GM19452 (cell line): ENCODE data around the gene DBET.
"Not testable (repeated sequence)": the region's sequence is repeated elsewhere in the genome, so short reads cannot be mapped to it uniquely, and the experiment has no call there.

Experiments
- ATAC-seq: cut with Tn5 transposase; IDR thresholded peaks from one replicate; pipeline ENCODE4 v1.9.1; 2021; ENCODE audit not compliant: unreplicated experiment

DBET gene

DNA sequence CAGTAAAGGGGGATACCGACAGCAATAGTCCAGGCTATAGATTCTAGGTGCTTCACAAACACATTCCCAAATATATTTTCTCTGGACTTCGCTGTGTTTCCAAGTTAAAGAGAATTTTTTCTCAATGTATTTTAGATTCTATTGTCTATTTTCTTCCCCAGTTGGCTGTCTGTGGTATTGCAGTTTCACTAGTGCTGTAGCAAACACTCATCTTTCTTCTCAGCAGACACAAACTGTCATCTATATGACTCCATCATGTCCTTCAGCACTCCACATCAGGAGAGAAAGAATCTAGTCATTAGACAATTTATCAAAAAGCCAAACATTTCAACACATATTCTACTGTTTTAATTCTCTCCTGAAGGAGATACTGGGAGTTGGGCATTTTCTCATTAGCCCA lies at the start of gene DBET:
Gene DBET (plus strand): TSS at position 161 of the 400 bp plus-strand sequence.
- not testable (repeated sequence) for ATAC-seq

DNA sequence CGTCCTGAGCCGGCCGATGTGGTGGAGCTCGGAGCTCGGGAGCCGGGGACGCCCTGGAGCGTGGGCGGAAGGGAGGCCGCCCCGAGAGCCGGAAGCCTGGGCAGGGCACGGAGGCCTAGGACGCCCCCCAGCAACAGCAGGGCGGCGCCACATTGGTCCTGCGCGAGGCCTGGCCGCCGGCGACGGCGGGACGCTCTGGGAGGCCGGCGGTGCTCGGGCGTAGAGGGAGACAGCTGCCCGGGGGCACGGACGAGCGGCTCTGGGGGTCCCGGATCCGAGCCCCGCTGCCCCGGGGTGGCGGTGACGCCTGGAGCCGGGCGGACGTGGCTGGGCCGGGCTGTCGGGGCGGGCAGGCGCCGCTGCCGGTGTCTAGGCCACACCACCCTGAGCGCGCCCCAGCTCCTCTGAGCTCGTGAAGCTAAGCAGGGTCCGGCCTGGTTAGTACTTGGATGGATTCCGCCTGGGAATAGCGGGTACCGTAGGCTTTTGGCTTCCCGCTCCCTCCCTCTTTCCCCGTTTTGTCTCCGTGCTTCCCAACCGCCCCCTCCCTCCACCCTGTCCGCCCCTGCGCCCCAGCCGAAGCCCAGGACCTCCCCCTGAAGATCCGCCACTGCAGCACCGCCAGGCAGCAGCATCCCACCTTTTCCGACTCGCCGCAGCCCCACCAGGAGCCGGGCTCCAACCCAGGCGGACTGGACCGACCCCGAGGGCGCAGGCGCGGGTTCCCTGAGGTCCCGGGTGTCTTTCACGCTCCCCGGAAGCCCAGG lies 49.3 kb upstream of the DBET start:
- ATAC-seq: no peak

DNA sequence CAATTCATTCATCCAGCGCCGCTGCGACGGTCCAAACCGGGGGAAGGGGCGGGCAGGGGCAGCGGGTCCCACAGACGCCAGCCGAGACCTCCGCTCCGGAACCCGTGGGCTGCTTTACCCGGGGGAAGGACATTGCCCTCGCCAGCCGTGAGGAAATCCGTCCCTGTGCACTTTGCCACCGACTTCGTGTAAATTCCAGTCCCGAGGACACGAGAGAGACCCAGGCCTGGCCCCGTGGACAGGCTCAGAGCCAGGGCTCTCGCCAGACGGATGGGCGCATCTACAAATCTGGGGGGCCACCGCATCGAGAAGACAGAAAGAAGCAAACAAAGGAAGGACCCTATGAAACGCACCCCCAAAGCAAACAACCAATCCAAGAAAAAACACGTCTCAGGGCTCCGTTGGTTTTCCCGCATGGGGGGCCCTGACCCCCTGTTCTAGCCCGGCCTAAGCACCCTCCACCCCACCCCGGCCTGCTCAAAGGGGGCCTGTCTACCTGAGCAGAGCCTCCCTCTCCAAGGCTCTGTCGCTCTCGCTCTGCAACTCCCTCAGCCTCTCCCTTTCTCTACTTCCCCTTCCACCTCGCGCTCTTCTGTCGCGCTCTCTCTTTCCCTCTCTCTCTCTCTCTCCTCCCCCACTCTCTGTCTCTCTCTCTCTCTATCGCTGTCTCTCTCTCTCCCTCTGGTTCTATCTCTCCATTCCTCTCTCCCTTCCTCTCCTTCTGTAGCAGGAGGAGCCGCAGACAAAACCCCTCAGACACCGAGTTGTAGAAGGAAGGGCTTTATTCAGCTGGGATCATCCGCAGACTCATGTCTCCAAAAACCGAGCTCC lies 48.5 kb upstream of the DBET start:
- no peak for ATAC-seq

DNA sequence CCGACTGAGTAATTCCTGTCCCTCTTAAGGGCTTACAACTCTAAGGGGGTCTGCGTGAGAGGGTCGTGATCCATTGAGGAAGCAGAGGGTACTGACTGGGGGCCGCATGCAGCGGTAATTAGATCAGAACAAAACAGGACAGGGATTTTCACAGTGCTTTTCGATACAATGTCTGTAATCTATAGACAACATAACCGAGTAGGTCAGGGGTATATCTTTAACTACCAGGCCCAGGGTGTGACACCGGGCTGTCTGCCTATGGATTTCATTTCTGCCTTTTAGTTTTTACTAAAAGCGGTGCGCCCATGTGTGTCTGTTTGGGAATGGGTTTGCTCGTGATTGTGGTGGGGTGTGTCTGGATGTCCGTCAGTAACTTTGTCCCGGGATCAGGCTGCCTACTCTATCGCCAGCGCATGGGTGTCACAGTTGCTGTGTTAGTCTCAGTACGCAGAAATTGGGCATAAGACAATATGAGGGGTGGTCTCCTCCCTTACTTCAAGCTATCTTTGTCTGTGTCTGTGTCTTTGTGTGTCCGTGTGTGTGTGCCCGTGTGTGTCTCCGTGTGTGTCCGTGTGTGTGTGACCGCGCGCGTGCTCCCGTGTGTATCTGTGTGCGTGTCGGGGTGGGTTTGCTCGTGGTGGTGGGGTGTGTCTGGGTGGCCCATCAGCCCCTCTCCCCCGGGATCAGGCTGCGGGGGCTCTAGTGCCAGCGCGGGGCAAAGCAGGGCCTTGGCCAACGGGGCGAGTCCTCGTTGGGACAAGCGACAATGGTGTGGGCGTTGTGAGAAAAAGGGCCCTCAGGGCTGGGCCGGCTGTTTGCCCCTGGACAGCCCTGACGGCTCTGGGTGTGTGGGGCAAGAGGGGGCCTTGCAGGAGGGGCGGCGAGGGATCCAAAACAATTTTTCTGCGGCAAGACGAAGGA lies 47.7 kb upstream of the DBET start:
- no peak for ATAC-seq

DNA sequence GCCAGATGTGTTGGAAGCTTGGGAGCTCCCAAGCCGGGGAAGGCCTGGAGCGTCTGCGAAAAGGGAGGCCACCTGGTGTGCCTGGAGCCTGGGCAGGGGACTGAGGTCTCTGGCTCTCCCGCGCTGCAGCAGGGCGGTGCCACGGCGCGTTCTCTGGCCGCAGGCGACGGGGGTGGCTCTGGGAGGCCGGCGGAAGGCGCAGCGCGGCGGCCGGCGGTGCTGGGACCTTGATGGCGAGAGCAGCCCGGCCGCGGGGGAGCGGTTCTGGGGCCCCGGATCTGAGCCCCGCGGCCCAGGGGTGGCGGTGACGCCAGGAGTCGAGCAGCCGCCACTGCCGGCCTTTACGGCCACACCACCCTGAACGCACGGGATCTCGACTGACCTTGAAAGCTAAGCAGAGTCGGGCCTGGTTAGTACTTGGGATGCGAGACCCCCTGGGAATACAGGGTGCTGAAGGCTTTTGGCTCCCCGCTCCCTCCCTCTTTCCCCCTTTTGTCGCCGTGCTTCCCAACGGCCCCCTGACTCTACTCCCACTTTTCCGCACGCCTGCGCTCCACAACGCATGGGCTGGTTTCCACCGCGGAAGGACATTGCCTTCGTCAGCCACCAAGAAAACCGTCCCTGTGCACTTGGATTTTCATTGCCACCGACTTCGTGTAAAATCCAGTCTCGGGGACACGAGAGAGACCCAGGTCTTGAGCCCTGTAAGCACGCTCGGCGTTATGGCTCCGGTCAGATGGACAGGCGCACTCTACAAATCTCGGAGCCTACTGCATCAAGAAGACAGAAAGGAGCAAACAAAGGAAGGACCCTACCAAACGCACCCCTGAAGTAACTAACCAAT lies 46.7 kb upstream of the DBET start:
- no peak for ATAC-seq

DNA sequence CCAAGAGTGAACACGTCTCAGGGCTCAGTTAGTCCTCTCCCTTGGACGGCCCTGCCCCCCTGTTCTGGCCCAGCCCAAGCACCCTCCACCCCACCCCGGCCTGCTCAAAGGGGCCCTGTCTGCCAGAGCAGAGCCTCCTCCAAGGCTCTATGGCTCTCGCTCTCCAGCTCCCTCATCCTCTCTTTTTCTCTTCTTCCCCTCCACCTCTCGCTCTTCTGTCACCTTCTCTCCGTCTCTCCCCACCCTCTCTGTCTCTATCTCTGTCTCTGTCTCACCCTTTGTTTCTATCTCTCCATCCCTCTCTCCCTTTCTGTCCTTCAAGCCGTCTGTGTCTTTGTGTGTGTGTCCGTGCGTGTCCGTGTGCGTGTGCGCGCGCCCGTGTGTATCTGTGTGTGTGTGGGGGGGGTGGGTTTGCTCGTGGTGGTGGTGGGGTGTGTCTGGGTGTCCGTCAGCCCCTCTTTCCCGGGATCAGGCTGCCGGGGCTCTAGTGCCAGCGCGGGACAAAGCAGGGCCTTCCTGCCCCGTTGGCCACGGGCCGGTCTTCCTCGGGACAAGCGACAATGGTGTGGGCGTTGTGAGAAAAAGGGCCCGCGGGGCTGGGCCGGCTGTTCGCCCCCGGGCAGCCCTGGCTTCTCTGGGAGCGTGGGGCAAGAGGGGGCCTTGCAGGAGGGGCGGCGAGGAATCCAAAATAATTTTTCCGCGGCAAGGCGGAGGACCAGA lies 45.9 kb upstream of the DBET start:
- ATAC-seq: no peak

DNA sequence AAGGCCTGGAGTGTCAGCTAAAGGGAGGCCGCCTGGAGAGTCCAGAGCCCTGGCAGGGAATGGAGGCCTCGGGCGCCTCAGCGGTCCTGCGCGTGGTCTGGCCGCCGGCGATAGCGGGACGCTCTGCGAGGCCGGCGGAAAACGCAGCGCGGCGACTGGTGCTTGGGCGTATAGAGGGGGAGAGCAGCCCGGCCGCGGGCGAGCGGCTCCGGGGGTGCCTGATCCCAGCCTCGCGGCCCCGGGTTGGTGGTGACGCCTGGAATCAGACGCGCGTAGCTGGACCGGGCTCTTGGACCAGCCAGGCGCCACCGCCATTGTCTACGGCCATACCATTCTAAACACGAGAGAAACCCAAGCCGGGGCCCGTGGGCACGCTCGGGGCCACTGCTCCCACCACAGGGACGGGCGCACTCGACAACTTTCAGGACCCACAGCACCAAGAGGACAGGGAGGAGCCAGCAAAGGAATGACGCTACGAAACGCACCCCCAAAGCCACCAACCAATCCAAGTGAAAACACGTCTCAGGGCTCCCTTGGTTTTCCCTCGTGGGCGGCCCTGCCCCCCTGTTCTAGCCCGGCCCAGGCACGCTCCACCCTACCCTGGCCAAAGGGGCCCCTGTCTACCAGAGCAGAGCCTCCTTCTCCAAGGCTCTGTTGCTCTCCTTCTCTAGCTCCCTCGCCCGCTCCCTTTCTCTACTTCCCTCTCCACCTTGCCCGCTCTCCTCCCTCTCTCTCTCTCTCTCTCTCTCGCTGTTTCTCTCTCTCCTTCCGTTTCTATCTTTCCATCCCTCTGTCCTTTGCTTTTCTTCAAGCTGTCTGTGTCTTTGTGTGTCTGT lies 45.1 kb upstream of the DBET start:
- no peak for ATAC-seq

DNA sequence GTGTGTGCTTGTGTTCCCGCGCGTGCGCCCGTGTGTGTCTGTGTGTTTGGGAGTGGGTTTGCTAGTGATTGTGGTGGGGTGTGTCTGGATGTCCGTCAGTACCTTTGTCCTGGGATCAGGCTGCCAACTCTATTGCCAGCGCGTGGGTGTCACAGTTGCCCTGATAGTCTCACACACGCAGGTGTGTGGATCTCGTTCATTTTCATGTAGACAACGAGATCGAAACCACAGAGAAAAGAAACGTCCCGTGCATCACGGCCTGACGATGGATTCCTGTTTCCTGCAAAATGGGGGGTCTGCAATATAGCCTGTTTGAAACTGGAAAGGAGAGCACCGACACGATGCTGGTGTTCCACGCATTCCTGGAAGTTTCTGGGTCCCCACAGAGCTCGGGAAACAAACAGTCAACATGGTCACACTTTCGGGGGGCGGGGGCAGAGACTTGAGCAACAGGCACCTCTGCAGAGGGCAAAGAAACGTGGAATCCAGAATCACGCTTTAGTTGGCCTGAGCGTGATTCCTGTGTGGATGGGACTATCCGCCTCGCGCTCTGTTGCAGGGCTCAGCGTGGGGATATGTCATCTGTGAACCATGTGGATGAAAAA lies 44.3 kb upstream of the DBET start:
- not testable (repeated sequence) for ATAC-seq

DNA sequence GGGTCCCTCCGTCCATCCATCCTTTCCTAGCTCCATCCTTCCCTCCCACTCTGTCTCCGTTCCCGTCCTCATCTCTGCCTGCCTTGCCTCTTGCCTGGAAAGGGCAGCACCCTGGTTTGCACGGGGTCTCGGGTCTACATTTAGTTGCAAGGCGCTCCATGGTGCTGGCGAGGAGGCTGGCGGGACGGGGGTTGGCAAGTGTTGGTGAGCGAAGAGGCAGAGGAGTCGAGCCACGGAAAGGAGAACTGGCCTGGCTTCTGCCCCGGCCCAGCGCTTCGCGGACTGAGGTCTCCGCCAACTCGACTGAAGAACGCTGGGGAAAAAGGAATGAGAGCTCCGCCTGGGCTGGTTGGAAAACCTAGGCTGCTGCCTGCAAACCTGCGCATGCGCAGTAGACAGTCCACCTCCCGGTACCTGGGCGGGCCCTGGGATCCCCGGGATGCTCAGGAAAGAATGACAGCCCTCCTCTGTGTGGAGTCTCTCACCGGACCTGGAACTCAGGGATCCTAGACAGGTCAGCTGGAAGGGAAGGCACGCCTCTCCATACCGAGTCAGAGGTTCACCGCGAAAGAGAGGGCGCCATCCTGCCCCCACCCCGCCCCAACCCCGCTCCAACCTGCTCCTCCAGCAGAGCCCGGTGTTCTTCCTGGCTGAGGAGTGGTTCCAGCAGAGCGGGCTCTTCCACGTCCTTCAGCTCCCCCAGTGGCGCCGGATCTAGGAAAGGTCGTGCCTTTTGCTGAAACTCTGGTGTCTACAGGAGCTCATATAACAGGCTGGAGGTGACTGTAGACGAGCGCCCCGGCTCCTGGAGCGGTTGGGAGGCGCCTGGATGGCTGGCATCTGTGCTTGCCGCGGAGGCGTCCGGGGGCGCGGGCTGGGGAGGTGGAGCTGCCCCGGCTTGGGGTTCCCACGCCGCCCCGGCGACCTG lies 43.2 kb upstream of the DBET start:
- ATAC-seq: no peak

DNA sequence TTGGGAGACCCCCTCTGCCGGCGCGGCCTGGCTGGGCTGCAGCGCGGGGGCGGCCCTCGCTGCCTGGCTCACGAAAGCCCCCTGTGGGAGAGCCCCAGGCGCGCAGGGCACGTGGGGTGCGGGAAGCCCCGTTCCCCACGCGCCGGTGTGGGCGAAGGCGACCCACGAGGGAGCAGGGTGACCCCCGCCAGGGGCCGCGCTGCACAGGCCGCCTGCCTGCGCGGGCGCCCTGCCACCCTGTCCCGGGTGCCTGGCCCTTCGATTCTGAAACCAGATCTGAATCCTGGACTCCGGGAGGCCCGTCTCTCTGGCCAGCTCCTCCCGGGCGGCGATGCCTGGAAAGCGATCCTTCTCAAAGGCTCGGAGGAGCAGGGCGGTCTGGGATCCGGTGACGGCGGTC lies 42.3 kb upstream of the DBET start:
- ATAC-seq: not testable (repeated sequence)

DNA sequence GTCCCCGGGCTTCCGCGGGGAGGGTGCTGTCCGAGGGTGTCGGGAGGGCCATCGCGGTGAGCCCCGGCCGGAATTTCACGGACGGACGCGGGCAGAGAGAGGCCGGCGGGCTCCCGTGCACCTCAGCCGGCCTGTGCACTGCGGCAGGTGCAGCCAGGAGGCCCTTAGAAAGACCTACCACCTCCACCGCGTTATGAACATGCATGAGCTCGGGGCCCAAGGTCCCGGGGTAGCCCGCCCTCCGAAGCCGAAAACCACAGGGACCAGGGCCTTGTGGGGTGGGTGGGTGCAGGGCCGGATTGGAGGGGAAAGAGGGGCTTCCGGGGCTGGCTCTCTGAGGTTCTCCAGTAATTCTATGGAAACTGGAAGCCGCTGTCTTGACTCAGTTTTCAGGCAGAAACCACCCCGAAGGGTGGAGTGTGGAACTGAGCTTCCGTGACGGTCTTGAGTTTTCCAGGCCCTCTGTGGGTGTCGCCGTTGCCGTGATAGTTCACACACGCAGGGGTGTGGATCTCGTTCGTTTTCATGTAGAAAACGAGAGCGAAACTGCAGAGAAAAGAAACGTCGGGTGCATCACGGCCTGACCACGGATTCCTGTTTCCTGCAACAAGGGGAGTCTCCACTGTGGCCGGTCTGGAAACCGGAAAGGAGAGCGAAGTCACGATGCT lies 41.6 kb upstream of the DBET start:
- ATAC-seq: not testable (repeated sequence)

DNA sequence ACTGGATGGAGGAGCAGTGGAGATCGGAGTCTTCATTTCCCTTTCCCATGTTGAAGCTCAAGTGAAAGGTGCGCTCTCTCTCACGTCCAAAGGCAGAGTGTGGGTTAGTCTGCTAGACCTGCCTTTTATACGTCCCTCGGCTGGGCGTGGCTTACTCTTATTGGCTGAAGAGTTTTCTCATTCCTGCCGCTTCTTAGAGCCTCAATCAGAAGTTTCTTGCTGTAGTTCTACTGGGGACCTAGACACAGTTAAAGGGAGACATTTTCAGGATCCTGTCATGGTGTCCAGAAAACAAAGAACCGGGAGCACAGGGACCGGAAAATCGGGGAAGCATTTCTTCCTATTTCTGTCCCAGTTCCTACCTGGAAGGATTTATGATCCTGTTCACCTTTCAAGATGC lies 37.1 kb upstream of the DBET start, which contains the start of gene FRG2:
Gene FRG2 (minus strand): TSS at position 101 of the 400 bp plus-strand sequence. CDS start 52 bp downstream, at position 49.
- not testable (repeated sequence) for ATAC-seq

DNA sequence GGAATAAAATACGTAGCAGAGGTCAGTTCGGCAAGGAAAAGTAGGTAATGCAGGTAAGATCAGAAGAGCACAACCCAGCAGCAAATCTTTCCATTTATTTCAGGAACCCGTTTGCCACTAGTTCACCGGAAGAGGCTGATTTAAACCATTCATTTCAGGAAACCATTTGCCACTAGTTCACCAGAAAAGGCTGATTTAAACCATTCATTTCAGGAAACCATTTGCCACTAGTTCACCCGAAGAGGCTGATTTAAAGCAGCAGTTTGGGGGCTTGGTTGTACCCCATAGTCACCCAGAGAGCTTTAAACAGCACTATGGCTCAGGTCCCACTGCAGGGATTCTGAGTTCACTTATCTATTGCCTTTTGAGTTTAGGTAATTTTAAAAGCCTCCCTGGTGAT lies 33.0 kb upstream of the DBET start:
- ATAC-seq: not testable (repeated sequence)

DNA sequence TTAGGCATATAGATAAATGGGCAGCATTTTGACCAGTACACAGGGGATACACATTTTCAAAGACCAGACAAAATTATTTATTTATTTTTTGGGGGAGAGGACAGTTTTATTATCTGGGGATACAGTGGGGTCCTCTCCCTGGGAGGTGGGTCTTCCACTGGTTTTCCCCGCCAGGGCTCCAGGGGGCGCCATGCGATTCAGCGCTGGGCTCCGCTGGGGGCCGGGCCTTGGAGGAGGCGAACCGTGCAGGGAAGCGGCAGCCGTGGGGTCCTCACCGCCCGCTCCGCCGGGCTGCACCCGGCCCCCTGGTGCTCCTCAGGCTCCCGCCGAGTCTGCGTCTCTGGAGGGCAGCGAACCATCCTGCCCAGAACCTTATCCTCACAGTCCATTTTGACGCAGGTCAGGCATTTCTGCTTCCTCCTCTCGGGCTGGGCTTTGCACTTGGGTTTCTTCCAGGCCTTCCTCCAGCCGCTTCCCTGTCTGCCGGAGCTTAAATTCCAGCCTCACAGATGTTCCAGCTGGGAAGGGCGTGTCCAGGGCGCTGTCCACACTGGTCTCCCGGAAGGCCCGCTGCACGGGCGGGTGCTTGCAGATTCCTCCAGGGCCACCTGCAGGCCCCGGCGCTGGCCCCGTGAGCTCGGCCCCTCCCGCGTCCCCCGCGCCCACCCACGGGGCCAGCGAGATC lies 26.5 kb upstream of the DBET start:
- not testable (repeated sequence) for ATAC-seq

DNA sequence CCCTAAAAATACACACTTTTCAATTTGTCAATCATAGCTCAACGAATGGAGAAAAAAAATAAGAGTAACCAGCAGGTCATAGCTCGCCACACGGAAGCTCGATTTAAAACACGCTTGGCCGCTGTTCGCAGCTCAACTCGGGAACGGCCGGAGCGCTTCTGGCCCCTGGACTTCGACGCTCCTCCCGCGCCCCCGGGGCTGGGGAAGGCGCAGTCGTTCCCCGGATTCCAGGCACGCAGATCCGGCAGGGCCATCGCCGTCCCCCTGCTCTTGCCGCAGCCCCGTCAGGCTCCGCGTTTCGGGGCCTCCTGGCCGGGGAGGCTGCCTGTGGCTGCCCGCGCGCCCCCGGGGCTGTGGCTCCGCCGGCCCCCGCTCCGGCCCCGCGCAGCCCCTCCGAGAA lies 23.4 kb upstream of the DBET start:
- not testable (repeated sequence) for ATAC-seq

DNA sequence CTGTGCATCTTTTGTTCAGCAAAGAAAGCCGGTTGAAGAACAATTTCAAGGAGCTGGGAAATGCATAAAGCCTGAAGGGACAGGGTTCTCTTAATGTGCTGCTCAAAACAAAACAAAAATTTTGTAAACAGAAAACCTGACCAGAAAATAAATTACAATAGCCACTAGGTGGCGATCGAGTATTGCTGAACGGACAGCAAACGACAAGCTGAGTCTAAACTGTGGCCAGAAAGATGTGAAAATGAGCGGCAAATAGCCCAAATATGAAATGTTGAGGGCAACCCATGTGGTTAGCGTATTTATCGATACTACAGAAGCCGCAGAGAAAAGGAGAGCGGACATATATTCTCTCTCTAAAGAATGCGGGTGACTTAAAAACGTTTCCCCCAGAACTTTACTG lies 16.7 kb upstream of the DBET start:
- ATAC-seq: not testable (repeated sequence)
